DMS79 (cell line): ENCODE measurements around the gene RAB31.

ENCODE experiments used
- DNase-seq: peaks from one replicate; lab custom pipeline; 2025; lab: John Stamatoyannopoulos, UW

RAB31 gene

GRCh38 chr18:9694174-9694573, 13.9 kb upstream of the RAB31 start:
- DNase-seq = no peak

- no peak for DNase-seq
Observed at GRCh38 chr18:9694952-9695495, 13.1 kb upstream of the RAB31 start.

GRCh38 chr18:9695605-9696004, 12.5 kb upstream of the RAB31 start:
- DNase-seq = no peak

- DNase-seq = no peak
Observed at GRCh38 chr18:9696112-9696511, 12.0 kb upstream of the RAB31 start.

GRCh38 chr18:9696701-9697100, 11.4 kb upstream of the RAB31 start:
- no peak for DNase-seq

GRCh38 chr18:9697121-9697520, 11.0 kb upstream of the RAB31 start:
- DNase-seq = no peak

GRCh38 chr18:9698497-9698896, 9.6 kb upstream of the RAB31 start:
- no peak for DNase-seq

- DNase-seq = no peak
Observed at GRCh38 chr18:9700261-9700796, 7.8 kb upstream of the RAB31 start.

GRCh38 chr18:9701609-9702349, 6.3 kb upstream of the RAB31 start:
- no peak for DNase-seq

- no peak for DNase-seq
Observed at GRCh38 chr18:9704233-9705118, 3.6 kb upstream of the RAB31 start.

GRCh38 chr18:9705183-9705829, 2.8 kb upstream of the RAB31 start:
- no peak for DNase-seq

- DNase-seq = no peak
Observed at GRCh38 chr18:9706081-9706935, 1.8 kb upstream of the RAB31 start.

GRCh38 chr18:9707381-9708056, 582 bp upstream of the RAB31 start:
- no peak for DNase-seq

GRCh38 chr18:9708434-9709303, 568 bp downstream of the RAB31 start:
- DNase-seq = no peak

- DNase-seq = no peak
Observed at GRCh38 chr18:9709304-9709877, 1.3 kb downstream of the RAB31 start.

- no peak for DNase-seq
Observed at GRCh38 chr18:9710037-9710436, 1.9 kb downstream of the RAB31 start.

- no peak for DNase-seq
Observed at GRCh38 chr18:9711361-9712129, 3.4 kb downstream of the RAB31 start.

GRCh38 chr18:9712130-9712577, 4.1 kb downstream of the RAB31 start:
- DNase-seq = no peak
